Left lobe of liver (tissue), 2 donors: Measurements from ENCODE around the gene PPFIA4. TPM values are rescaled to one million over a fixed set of nuclear protein-coding genes. Genes with fewer than 3 reads are reported as not detected.

Experiments used
- ATAC-seq: fragments of 200-7000 bp; cut with Tn5 transposase; one replicate; pipeline ENCODE4 v1.9.1; 2020; ENCODE audit warnings: mild to moderate bottlenecking, moderate library complexity
- DNase-seq: peaks from one replicate; pipeline ENCODE4 v3.0.0-alpha.2; 2020; ENCODE audit warnings: low spot score
- total RNA-seq: library from RNA; stranded (reverse); gene quantifications from one replicate; pipeline ENCODE4 v1.2.1, GENCODE V29; 2021
- donor health status: DM: no; HTN: no; CAD: no; lungs with moderate emphysema.
- donor health status: DM: no; HTN: yes; CAD: no.

Gene PPFIA4
- total RNA-seq, 1 donor from 2014 or later = 0.78 TPM

DNA sequence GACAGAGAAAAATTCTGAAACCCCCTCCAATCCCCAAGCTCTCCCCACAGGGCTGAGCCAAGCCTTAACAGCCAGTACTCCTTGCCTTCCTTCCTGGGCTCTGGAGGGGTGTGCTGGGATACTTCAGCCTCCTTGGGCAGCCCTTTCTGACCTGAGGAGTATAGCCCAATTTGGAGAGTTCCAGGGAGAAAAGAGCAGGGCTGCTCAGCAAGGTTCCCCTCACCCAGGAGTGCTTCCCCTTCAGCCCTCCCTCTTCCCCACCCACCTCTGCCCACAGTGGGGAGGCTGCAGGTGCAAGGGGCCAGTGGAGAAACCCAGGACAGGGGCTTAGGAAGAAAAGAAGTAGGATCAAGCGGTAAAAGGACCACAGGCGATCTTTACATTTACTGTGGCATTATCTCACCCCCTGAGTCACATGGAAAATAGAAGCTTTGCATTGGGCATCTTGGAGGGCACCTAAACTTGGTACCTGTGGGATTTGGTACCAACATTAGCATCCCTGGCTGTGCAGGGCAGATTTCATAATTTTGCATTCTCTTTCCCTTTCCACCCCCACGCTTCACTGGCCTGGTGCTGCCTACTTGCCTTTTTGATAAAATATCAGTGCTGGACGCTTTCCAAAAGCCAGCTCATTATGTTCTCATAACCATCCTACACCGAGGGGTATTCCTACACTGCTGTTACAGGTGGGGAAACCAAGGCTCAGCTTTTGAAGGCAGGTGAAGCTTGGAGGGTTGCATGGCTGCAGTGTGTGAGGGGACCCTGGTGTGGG lies 98.4 kb downstream of the PPFIA4 start:
- ATAC-seq (no peak), DNase-seq (peak; percentile 21)

DNA sequence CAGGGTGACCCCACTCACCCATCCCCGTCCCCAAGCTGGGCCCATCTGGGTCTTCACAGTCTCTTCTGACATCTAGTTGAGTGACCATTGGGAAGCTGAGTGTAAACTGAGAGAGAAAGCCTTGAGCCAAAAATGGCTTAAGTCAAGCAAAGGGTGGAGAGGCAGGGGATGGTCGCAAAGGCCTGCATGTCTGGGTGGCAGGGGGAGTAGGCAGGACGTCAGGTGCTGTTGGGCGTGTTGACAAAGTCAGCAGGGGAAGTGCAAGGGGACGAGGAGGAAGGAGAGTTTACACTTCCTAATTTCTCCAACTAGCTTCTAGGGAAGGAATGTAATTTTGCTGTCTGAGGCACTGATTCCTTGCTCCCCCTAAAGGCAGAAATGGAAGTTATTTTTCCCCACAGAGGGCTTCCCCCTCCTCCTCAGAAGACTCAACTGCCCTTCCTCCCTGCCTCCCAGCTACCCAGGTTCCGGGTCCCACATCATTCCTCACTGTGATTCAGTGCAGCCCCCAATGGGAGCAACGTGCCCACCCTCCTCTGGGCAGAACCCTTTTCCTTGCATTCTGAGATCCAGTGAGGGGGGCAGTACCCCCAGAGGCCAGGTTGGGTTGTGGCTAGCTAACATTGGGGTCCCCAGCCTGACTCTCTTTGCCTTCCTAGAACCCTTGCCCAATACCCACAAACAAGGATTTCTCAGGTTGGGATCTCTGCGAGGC lies 100.0 kb downstream of the PPFIA4 start:
- DNase-seq (peak; percentile 27), ATAC-seq (peak; percentile 20)

DNA sequence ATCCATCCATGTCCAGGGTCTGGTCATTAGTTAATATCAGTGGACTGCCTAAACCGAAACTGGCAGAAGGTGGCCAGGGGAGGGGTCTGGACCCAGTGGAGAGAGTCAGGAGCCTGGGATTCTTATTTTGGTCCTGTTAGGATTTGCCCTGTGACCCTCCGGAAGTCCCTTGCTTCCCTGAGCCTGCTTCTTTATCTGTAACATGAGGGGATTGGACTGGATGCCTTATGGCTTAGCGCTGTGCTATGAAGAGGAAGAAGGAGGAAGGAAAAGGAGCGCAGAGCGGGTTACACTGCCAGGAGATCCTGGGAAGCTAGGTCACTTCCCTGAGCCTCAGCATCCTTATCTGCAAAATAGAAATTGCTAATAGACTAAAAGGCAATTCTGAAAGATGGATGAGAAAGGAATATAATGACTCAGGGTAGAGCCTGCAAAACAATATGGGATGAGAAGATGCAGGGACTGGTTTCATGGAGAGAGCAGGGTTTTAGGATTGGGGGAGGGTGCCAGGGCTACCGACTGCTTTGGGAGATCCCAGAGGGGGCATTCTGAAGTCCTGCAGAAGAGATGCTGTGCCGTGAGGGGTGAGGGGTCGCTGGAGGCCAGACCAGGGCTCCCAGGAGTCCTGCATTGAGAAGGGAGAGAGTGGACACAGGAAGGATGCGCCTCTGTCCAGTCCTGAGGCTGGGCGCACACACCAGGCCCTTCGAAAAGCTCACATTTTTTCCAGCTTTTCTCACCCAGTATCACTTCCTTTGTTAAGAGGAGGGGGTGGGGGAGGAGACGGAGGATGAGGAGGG lies 100.8 kb downstream of the PPFIA4 start:
- ATAC-seq (peak; percentile 2), DNase-seq (peak; percentile 35)

DNA sequence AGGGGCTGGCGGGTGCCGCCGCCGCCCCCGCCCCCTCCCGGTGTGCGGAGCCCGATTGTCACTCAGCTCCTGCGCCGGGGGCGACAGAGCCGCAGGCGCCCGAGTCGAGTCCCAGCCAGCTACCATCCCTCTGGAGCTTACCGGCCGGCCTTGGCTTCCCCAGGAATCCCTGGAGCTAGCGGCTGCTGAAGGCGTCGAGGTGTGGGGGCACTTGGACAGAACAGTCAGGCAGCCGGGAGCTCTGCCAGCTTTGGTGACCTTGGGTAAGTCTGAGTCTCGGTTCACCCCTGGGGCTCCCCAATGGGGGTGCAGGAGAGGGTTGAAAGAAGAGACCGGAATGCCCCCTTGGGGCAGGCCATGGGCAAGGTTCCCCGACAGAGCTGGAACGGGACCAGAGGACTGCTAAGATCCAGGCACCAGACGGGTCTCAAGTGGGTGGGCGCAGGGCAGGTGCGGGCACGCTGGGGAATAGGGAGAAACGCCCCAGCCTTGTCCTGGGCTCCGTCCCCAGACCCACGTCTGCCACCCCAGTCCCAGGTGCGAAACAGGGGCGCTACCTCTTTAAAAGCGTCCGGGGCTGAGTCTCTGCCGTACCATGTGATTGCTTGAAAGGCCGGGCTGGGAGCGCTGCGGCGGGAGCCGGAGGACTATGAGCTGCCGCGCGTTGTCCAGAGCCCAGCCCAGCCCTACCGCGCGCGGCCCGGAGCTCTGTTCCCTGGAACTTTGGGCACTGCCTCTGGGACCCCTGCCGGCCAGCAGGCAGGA lies 101.6 kb downstream of the PPFIA4 start, which contains the start of gene ADORA1:
ADORA1 (plus strand) TSS at position 61 of the 765 bp plus-strand sequence. CDS start 1,116 bp downstream, outside the sequence.
- DNase-seq (peak; percentile 66), ATAC-seq (peak; percentile 93)

DNA sequence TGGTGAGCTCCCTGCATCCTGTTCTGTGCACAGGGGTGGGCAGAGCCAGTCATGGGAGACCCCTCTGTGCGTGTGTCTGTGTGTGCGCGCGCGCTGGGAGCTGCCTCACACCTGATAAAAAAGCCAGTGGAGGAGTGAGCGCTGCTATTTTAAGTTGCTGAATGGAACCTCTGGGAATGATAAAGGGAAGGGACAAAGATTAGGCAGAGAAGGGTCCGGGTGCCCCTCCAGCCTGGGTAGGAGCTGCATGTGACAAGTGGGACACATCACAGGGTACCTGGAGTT lies 102.1 kb downstream of the PPFIA4 start:
- ATAC-seq (no peak), DNase-seq (no peak)

Other genes starting within 250 kb of the PPFIA4 start
- 17.1 TPM for gene KDM5B, start 218.1 kb upstream of the PPFIA4 start, total RNA-seq
- gene PCAT6, start 215.5 kb upstream of the PPFIA4 start, total RNA-seq = 0.65 TPM
- gene RABIF, start 137.3 kb upstream of the PPFIA4 start, total RNA-seq = 4.6 TPM
- 12.3 TPM for gene KLHL12, start 99.3 kb upstream of the PPFIA4 start, total RNA-seq
- 58.9 TPM for gene ADIPOR1, start 68.2 kb upstream of the PPFIA4 start, total RNA-seq
- gene CYB5R1, start 59.2 kb upstream of the PPFIA4 start, total RNA-seq = 34.7 TPM
- gene TMEM183A, start 19.1 kb upstream of the PPFIA4 start, total RNA-seq = 30.1 TPM
- gene MYOG, start 59.5 kb downstream of the PPFIA4 start, total RNA-seq = not detected
- 0.53 TPM for gene ADORA1, start 101.2 kb downstream of the PPFIA4 start, total RNA-seq
- gene MYBPH, start 149.3 kb downstream of the PPFIA4 start, total RNA-seq = not detected
- 60.6 TPM for gene CHI3L1, start 160.2 kb downstream of the PPFIA4 start, total RNA-seq
- 0.28 TPM for gene CHIT1, start 203.2 kb downstream of the PPFIA4 start, total RNA-seq